HepG2 (cell line): ENCODE data around the gene RSBN1L. TPM values are rescaled to one million over a fixed set of nuclear protein-coding genes. Genes with fewer than 3 reads are reported as not detected.
A peak's percentile ranks its signal among the peaks of the same experiment; 100 is the strongest.

Source experiments
- HNF4G ChIP-seq, 2 experiments: sonication (generic) in 1 of 2; formaldehyde crosslinking in 1 of 2; IDR thresholded peaks; 2 replicates each; pipeline versions ENCODE4 v1.4.0 to v1.6.1; 2011 to 2020; ENCODE audit warnings: borderline replicate concordance in 2 of 2, low read depth in 2 of 2, mild to moderate bottlenecking in 2 of 2, low read length in 1 of 2, missing genetic modification reagents in 1 of 2, moderate library complexity in 1 of 2
- polyA plus RNA-seq, 8 experiments: library from polyadenylated mRNA; depleted of rRNA in 3 of 8; stranded (reverse) in 7 of 8; unstranded in 1 of 8; fragments of >200 nt; fragmentation: Illumina TruSeq in 4 of 8; extraction: Trizol in 4 of 8; gene quantifications; 2 replicates each; pipeline versions ENCODE4 v1.2.1 to v1.2.3, GENCODE V29; 2011 to 2016; ENCODE audit warnings: low read depth in 4 of 8, missing spikeins in 1 of 8, mixed read lengths in 1 of 8; ENCODE audit not compliant: insufficient read depth in 1 of 8
- total RNA-seq, 5 experiments: library from RNA; depleted of rRNA; stranded (reverse); fragments of >200 nt; fragmentation: Illumina TruSeq; extraction: Trizol; gene quantifications; 2 replicates each; pipeline ENCODE4 v1.2.3, GENCODE V29; 2016; ENCODE audit warnings: low read depth in 1 of 5
- TF ChIP-seq, protein P1 (sequence below): sonication (generic); formaldehyde crosslinking; IDR thresholded peaks from 2 replicates; pipeline ENCODE4 v1.4.0; 2020; ENCODE audit warnings: missing genetic modification reagents, borderline replicate concordance
- TF ChIP-seq, protein P2 (sequence below): sonication (generic); formaldehyde crosslinking; IDR thresholded peaks from 2 replicates; pipeline ENCODE4 v1.4.0; 2020; ENCODE audit warnings: missing genetic modification reagents
- TF ChIP-seq, protein P3 (sequence below): sonication (generic); formaldehyde crosslinking; IDR thresholded peaks from 2 replicates; pipeline ENCODE4 v1.5.1; 2020; ENCODE audit warnings: mild to moderate bottlenecking, missing genetic modification reagents, borderline replicate concordance
- TF ChIP-seq, protein P4 (sequence below), 2 experiments: sonication (generic) in 1 of 2; formaldehyde crosslinking in 1 of 2; IDR thresholded peaks; 2 replicates each; pipeline versions ENCODE4 v1.4.0 to v1.6.1; 2018 to 2020; ENCODE audit warnings: missing genetic modification reagents in 2 of 2, borderline replicate concordance in 1 of 2, low read depth in 1 of 2, mild to moderate bottlenecking in 1 of 2, missing biosample characterization in 1 of 2

Gene RSBN1L
- total and polyA plus RNA-seq, 2 of the 13 experiments (the other 11 are each of a cell fraction or from before 2014, with no cell fraction given) = 7.7 to 21.3 TPM

DNA sequence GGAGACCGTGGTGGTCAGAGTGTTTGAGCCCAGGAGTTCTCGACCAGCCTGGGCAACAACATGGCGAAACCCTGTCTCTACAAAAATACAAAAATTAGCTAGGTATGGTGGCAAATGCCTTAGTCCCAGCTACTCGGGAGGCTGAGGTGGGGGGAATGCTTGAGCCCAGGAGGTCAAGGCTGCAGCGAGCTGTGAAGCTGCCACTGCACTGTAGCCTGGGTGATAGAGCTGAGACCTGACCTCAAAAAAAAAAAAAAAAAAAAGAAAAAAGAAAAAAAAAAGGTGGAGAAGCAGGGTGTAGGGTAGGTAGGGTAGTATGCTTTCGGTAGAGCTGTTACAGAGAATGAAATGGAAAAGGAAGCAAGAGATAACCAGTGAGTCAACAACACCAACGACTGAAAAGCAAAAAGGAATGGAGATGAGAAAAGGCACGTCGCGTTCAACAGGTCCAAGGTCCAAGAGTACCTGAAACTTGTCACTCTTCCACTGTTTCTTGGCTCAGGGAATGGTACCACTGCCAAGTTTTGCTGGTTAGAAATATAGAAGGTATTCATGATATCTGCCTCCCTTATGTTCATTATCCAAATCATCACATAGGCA, 4.3 kb upstream of the RSBN1L start (continued):
- TF ChIP-seq, protein P1, sequence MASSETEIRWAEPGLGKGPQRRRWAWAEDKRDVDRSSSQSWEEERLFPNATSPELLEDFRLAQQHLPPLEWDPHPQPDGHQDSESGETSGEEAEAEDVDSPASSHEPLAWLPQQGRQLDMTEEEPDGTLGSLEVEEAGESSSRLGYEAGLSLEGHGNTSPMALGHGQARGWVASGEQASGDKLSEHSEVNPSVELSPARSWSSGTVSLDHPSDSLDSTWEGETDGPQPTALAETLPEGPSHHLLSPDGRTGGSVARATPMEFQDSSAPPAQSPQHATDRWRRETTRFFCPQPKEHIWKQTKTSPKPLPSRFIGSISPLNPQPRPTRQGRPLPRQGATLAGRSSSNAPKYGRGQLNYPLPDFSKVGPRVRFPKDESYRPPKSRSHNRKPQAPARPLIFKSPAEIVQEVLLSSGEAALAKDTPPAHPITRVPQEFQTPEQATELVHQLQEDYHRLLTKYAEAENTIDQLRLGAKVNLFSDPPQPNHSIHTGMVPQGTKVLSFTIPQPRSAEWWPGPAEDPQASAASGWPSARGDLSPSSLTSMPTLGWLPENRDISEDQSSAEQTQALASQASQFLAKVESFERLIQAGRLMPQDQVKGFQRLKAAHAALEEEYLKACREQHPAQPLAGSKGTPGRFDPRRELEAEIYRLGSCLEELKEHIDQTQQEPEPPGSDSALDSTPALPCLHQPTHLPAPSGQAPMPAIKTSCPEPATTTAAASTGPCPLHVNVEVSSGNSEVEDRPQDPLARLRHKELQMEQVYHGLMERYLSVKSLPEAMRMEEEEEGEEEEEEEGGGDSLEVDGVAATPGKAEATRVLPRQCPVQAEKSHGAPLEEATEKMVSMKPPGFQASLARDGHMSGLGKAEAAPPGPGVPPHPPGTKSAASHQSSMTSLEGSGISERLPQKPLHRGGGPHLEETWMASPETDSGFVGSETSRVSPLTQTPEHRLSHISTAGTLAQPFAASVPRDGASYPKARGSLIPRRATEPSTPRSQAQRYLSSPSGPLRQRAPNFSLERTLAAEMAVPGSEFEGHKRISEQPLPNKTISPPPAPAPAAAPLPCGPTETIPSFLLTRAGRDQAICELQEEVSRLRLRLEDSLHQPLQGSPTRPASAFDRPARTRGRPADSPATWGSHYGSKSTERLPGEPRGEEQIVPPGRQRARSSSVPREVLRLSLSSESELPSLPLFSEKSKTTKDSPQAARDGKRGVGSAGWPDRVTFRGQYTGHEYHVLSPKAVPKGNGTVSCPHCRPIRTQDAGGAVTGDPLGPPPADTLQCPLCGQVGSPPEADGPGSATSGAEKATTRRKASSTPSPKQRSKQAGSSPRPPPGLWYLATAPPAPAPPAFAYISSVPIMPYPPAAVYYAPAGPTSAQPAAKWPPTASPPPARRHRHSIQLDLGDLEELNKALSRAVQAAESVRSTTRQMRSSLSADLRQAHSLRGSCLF (CRISPR knock-in tag) = no peak
- TF ChIP-seq, protein P2, sequence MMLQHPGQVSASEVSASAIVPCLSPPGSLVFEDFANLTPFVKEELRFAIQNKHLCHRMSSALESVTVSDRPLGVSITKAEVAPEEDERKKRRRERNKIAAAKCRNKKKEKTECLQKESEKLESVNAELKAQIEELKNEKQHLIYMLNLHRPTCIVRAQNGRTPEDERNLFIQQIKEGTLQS (CRISPR knock-in tag) = no peak
- TF ChIP-seq, protein P3, sequence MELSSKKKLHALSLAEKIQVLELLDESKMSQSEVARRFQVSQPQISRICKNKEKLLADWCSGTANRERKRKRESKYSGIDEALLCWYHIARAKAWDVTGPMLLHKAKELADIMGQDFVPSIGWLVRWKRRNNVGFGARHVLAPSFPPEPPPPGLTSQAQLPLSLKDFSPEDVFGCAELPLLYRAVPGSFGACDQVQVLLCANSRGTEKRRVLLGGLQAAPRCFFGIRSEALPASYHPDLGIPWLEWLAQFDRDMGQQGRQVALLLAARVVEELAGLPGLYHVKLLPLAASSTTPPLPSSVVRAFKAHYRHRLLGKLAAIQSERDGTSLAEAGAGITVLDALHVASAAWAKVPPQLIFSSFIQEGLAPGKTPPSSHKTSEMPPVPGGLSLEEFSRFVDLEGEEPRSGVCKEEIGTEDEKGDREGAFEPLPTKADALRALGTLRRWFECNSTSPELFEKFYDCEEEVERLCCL (CRISPR knock-in tag) = no peak
- TF ChIP-seq, protein P4, sequence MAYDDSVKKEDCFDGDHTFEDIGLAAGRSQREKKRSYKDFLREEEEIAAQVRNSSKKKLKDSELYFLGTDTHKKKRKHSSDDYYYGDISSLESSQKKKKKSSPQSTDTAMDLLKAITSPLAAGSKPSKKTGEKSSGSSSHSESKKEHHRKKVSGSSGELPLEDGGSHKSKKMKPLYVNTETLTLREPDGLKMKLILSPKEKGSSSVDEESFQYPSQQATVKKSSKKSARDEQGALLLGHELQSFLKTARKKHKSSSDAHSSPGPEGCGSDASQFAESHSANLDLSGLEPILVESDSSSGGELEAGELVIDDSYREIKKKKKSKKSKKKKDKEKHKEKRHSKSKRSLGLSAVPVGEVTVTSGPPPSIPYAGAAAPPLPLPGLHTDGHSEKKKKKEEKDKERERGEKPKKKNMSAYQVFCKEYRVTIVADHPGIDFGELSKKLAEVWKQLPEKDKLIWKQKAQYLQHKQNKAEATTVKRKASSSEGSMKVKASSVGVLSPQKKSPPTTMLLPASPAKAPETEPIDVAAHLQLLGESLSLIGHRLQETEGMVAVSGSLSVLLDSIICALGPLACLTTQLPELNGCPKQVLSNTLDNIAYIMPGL (CRISPR knock-in tag; IDR thresholded peaks at IDR 0.05; ENCODE audit: borderline replicate concordance in 1 of 2, low read depth in 1 of 2) = 0 out of 4 replicates have a peak, but pooled peaks of 1 of the 2 experiments have one; percentile 15
- peak; percentile 62 for TF ChIP-seq HNF4G (IDR thresholded peaks at IDR 0.05; ENCODE audit: borderline replicate concordance, low read depth, low read length)
- TF ChIP-seq HNF4G (CRISPR knock-in tag; IDR thresholded peaks at IDR 0.05; ENCODE audit: borderline replicate concordance, low read depth) = no peak; the same call in 1 of the 2 replicates
